Erythroblast (primary cell): Measurements from ENCODE around the gene S1PR5.
A peak's percentile ranks its signal among the peaks of the same experiment; 100 is the strongest.
"Not testable (repeated sequence)": the region's sequence is repeated elsewhere in the genome, so short reads cannot be mapped to it uniquely, and the experiment has no call there.

Source experiments
- DNase-seq, 2 experiments: peaks; one replicate each; lab custom pipeline; 2025; lab: John Stamatoyannopoulos, UW
- GATA1 ChIP-seq: IDR thresholded peaks from 2 replicates; pipeline ENCODE4 v1.6.1; 2011; ENCODE audit warnings: low read depth, mild to moderate bottlenecking, control low read depth, low read length, moderate library complexity
- POLR2A ChIP-seq: IDR thresholded peaks from 2 replicates; pipeline ENCODE4 v1.6.1; 2011; ENCODE audit warnings: mild to moderate bottlenecking, low read length

Gene S1PR5

GRCh38 chr19:10551698-10552301 lies 34.6 kb upstream of the S1PR5 start:
- peak; percentile 61 to 68 for DNase-seq
- TF ChIP-seq POLR2A (no peak), GATA1 (no peak)

GRCh38 chr19:10551006-10551405 lies 33.8 kb upstream of the S1PR5 start:
- not testable (repeated sequence) for DNase-seq

GRCh38 chr19:10550336-10550735 lies 33.1 kb upstream of the S1PR5 start:
- DNase-seq: no peak

GRCh38 chr19:10549733-10550132 lies 32.5 kb upstream of the S1PR5 start:
- DNase-seq: no peak
- TF ChIP-seq POLR2A: no peak
- TF ChIP-seq GATA1: no peak

More at GRCh38 chr19:10550336-10550735, 33.1 kb upstream of the S1PR5 start:
- TF ChIP-seq GATA1 (no peak), POLR2A (no peak)

- no peak for TF ChIP-seq POLR2A
- TF ChIP-seq GATA1: no peak
- no peak for DNase-seq
Observed at GRCh38 chr19:10548746-10549276, 31.6 kb upstream of the S1PR5 start.

- TF ChIP-seq POLR2A: no peak
- no peak for TF ChIP-seq GATA1
- no peak for DNase-seq
Observed at GRCh38 chr19:10546817-10547216, 29.6 kb upstream of the S1PR5 start.

GRCh38 chr19:10544753-10545251 lies 27.6 kb upstream of the S1PR5 start:
- TF ChIP-seq POLR2A (no peak), GATA1 (no peak)
- DNase-seq: peak; percentile 59 to 63

- DNase-seq: peak; percentile 70 to 76
Observed at GRCh38 chr19:10544242-10544752, 27.1 kb upstream of the S1PR5 start.

GRCh38 chr19:10543420-10544241 lies 26.4 kb upstream of the S1PR5 start, which contains the start of gene ATG4D:
ATG4D (plus strand) TSS chr19:10543904; CDS start chr19:10544091, 187 bp downstream.
- TF ChIP-seq GATA1 (peak; percentile 50), POLR2A (peak; percentile 68)
- DNase-seq: peak; percentile 100

More at GRCh38 chr19:10544242-10544752, 27.1 kb upstream of the S1PR5 start:
- no peak for TF ChIP-seq GATA1
- no peak for TF ChIP-seq POLR2A

- TF ChIP-seq GATA1: no peak
- no peak for TF ChIP-seq POLR2A
- no peak for DNase-seq
Observed at GRCh38 chr19:10543059-10543419, 25.8 kb upstream of the S1PR5 start.

GRCh38 chr19:10539016-10539415 lies 21.8 kb upstream of the S1PR5 start:
- DNase-seq: not testable (repeated sequence)

GRCh38 chr19:10538204-10538983 lies 21.1 kb upstream of the S1PR5 start:
- no peak for DNase-seq
- no peak for TF ChIP-seq POLR2A

- TF ChIP-seq POLR2A: no peak
- TF ChIP-seq GATA1: no peak
- DNase-seq: no peak
Observed at GRCh38 chr19:10537668-10538067, 20.4 kb upstream of the S1PR5 start.

GRCh38 chr19:10535613-10536012 lies 18.4 kb upstream of the S1PR5 start:
- no peak for DNase-seq
- TF ChIP-seq GATA1: no peak
- no peak for TF ChIP-seq POLR2A
